Adipocyte (in vitro differentiated cells): ENCODE data around the gene CREBRF.
"Not testable (repeated sequence)": the region's sequence is repeated elsewhere in the genome, so short reads cannot be mapped to it uniquely, and the experiment has no call there.

Experiments
- DNase-seq: peaks from one replicate; pipeline ENCODE4 v3.0.0-alpha.2; 2015; ENCODE audit warnings: low read depth
- H3K27me3 ChIP-seq: replicated peaks from 2 replicates; pipeline ENCODE4 v1.7.0; 2013; ENCODE audit warnings: mild to moderate bottlenecking, low read length, moderate library complexity; ENCODE audit not compliant: control insufficient read depth, insufficient read depth
- H3K36me3 ChIP-seq: 2 replicates; pipeline ENCODE4 v1.7.0; 2013; ENCODE audit warnings: low read length, mild to moderate bottlenecking, moderate library complexity; ENCODE audit not compliant: control insufficient read depth, insufficient read depth, severe bottlenecking
- H3K4me1 ChIP-seq: 2 replicates; pipeline ENCODE4 v1.7.0; 2013; ENCODE audit warnings: mild to moderate bottlenecking, low read length, moderate library complexity; ENCODE audit not compliant: control insufficient read depth, insufficient read depth
- H3K4me3 ChIP-seq: 2 replicates; pipeline ENCODE4 v1.7.0; 2013; ENCODE audit warnings: mild to moderate bottlenecking, low read length, moderate library complexity
- H3K9ac ChIP-seq: 2 replicates; pipeline ENCODE4 v1.7.0; 2013; ENCODE audit warnings: mild to moderate bottlenecking, low read length, moderate library complexity
- H3K9me3 ChIP-seq: 2 replicates; pipeline ENCODE4 v1.7.0; 2013; ENCODE audit warnings: mild to moderate bottlenecking, low read length, moderate library complexity; ENCODE audit not compliant: control insufficient read depth

The CREBRF gene

GRCh38 chr5:173055983-173056782, at the start of gene CREBRF:
Gene CREBRF, plus strand, starts transcription at chr5:173056352. Its CDS starts 24,424 bp downstream, at chr5:173080776.
- no peaks in the 10 kb centered on the region for H3K9me3 ChIP-seq
- H3K4me1 ChIP-seq, result peaks cover 23% of the 10 kb centered on the region
- H3K9ac ChIP-seq, result peak within 1 kb of the TSS; percentile 96
- H3K27me3 ChIP-seq, result no peaks in the 10 kb centered on the region
- peak within 1 kb of the TSS; percentile 92 for H3K4me3 ChIP-seq
- peak; percentile 98 for DNase-seq
- no peaks in the 10 kb centered on the region for H3K36me3 ChIP-seq

GRCh38 chr5:173010021-173010420, 46.1 kb upstream of the CREBRF start:
- H3K4me3 ChIP-seq, result no peak overlapping the region
- peak; percentile 42 for DNase-seq
- no peaks in the 10 kb centered on the region for H3K36me3 ChIP-seq
- H3K27me3 ChIP-seq, result no peaks in the 10 kb centered on the region
- H3K9me3 ChIP-seq, result no peaks in the 10 kb centered on the region
- H3K4me1 ChIP-seq, result peaks cover 16% of the 10 kb centered on the region
- H3K9ac ChIP-seq, result no peak overlapping the region

- Histone ChIP-seq H3K9me3 (no peaks in the 10 kb centered on the region), H3K27me3 (no peaks in the 10 kb centered on the region), H3K4me3 (no peak overlapping the region), H3K36me3 (no peaks in the 10 kb centered on the region), H3K4me1 (peaks cover 24% of the 10 kb centered on the region), H3K9ac (no peak overlapping the region)
- no peak for DNase-seq
These were observed 45.3 kb upstream of the CREBRF start for GRCh38 chr5:173010547-173011464.

GRCh38 chr5:173011566-173011965, 44.6 kb upstream of the CREBRF start:
- H3K36me3 ChIP-seq, result no peaks in the 10 kb centered on the region
- H3K9ac ChIP-seq, result no peak overlapping the region
- no peaks in the 10 kb centered on the region for H3K27me3 ChIP-seq
- peaks cover 31% of the 10 kb centered on the region for H3K4me1 ChIP-seq
- H3K9me3 ChIP-seq, result no peaks in the 10 kb centered on the region
- no peak for DNase-seq
- no peak overlapping the region for H3K4me3 ChIP-seq

GRCh38 chr5:173012882-173013281, 43.3 kb upstream of the CREBRF start:
- no peak overlapping the region for H3K4me3 ChIP-seq
- H3K4me1 ChIP-seq, result peaks cover 32% of the 10 kb centered on the region
- H3K9me3 ChIP-seq, result no peaks in the 10 kb centered on the region
- no peak overlapping the region for H3K9ac ChIP-seq
- H3K36me3 ChIP-seq, result no peaks in the 10 kb centered on the region
- DNase-seq, result no peak
- H3K27me3 ChIP-seq, result no peaks in the 10 kb centered on the region

GRCh38 chr5:173014671-173015070, 41.5 kb upstream of the CREBRF start:
- H3K4me1 ChIP-seq, result peaks cover 34% of the 10 kb centered on the region
- H3K36me3 ChIP-seq, result no peaks in the 10 kb centered on the region
- H3K9me3 ChIP-seq, result no peaks in the 10 kb centered on the region
- no peak overlapping the region for H3K9ac ChIP-seq
- no peak for DNase-seq
- peak overlapping the region; percentile 24 for H3K4me3 ChIP-seq
- H3K27me3 ChIP-seq, result no peaks in the 10 kb centered on the region

- DNase-seq, result no peak
- no peaks in the 10 kb centered on the region for H3K36me3 ChIP-seq
- H3K4me1 ChIP-seq, result peaks cover 39% of the 10 kb centered on the region
- no peaks in the 10 kb centered on the region for H3K9me3 ChIP-seq
- H3K27me3 ChIP-seq, result no peaks in the 10 kb centered on the region
- peak overlapping the region; percentile 24 for H3K4me3 ChIP-seq
- no peak overlapping the region for H3K9ac ChIP-seq
These were observed 41.0 kb upstream of the CREBRF start for GRCh38 chr5:173015192-173015591.

- H3K36me3 ChIP-seq, result no peaks in the 10 kb centered on the region
- peaks cover 45% of the 10 kb centered on the region for H3K4me1 ChIP-seq
- H3K27me3 ChIP-seq, result no peaks in the 10 kb centered on the region
- no peaks in the 10 kb centered on the region for H3K9me3 ChIP-seq
- peak overlapping the region; percentile 16 for H3K4me3 ChIP-seq
- DNase-seq, result no peak
- peak overlapping the region; percentile 57 for H3K9ac ChIP-seq
These were observed 40.3 kb upstream of the CREBRF start for GRCh38 chr5:173015598-173016455.

GRCh38 chr5:173016598-173017046, 39.5 kb upstream of the CREBRF start:
- peak; percentile 87 for DNase-seq
- peak overlapping the region; percentile 57 for H3K9ac ChIP-seq
- peaks cover 49% of the 10 kb centered on the region for H3K4me1 ChIP-seq
- no peaks in the 10 kb centered on the region for H3K27me3 ChIP-seq
- no peaks in the 10 kb centered on the region for H3K9me3 ChIP-seq
- H3K4me3 ChIP-seq, result peak overlapping the region; percentile 16
- H3K36me3 ChIP-seq, result peaks cover 2% of the 10 kb centered on the region

- Histone ChIP-seq H3K4me3 (peak overlapping the region; percentile 13), H3K4me1 (peaks cover 49% of the 10 kb centered on the region), H3K9ac (peak overlapping the region; percentile 31)
- H3K36me3 ChIP-seq, DNase-seq, H3K27me3 ChIP-seq, H3K9me3 ChIP-seq: not testable (repeated sequence)
These were observed 39.1 kb upstream of the CREBRF start for GRCh38 chr5:173017087-173017486.
